Renal cortex interstitium (tissue), 11 donors: ENCODE data around the gene CACNA1D. TPM values are rescaled to one million over a fixed set of nuclear protein-coding genes. Genes with fewer than 3 reads are reported as not detected.

Source experiments
- DNase-seq, 11 donors: peaks; one replicate each; pipeline ENCODE4 v3.0.0-alpha.2; 2013; ENCODE audit warnings: low read depth in 9 of 11, low spot score in 4 of 11; ENCODE audit errors: extremely low read depth in 1 of 11
- polyA plus RNA-seq, 3 donors: library from polyadenylated mRNA; unstranded; fragments of 120-200 nt; gene quantifications; one replicate each; pipeline ENCODE4 v1.2.1, GENCODE V29; 2013; ENCODE audit not compliant: insufficient read length in 3 of 3

CACNA1D gene
- polyA plus RNA-seq, 3 donors = 11.0 to 18.2 (median 12.9) TPM

- no peak for DNase-seq
Measured at GRCh38 chr3:53803816-53804695, 309.6 kb downstream of the CACNA1D start.

DNA sequence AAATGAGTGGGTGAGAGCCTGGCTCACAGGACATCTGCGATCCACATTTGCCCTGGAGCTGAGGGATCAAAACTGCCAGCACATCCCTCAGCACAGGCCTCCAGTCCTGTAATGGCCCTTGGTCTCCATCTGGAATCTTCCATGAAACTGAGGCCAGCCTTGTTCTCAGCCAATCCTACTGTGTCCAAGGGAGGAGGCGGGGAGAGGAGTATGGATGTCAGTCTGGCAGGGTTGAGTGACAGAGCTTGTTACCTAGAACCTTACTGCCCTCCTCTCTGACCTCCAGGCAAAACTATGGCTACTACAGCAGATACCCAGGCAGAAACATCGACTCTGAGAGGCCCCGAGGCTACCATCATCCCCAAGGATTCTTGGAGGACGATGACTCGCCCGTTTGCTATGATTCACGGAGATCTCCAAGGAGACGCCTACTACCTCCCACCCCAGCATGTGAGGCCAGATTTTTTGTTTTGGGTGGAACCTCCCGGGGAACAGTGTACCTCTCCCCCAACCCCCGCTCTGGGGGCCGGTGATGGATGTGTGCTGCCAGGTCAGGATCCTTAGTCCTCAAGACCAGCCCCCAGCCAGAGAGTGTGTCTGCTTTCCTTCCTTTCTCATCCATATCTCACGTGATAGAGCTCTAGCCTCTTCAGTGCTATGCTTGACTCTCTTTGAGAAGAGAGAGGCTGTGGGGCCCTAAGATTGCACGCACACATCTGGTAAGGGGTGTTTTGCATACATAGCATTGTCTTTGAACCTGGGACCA, 310.5 kb downstream of the CACNA1D start:
- no peak for DNase-seq

DNA sequence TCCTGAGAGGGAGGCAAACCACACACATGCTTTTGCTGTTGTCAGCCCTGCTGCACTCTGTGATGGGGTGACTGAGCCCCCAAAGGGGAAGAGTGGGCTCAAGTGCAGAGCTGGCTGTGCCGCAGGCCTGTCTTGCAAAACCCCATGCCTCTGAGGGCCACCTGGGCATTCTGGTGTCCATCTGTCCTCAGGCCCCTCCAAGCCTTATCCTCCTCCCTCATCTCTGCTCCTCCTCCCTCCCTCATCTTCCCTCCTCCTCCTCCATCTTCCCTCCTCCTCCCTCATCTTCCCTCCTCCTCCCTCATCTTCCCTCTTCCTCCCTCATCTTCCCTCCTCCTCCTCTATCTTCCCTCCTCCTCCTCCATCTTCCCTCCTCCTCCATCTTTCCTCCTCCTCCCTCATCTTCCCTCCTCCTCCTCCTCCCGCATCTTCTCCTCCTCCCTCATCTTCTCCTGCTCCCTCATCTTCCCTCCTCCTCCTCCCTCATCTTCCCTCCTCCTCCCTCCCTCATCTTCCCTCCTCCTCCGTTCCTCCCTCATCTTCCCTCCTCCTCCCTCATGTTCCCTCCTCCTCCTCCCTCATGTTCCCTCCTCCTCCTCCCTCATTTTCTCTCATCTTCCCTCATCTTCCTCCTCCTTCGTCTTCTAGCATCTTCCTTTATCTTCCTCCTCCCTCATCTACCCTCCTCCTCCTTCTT, 311.2 kb downstream of the CACNA1D start:
- no peak for DNase-seq

- peak in 8 of 11 donors; percentile 6 to 46 (median 28) for DNase-seq
Measured at GRCh38 chr3:53806182-53807116, 312.0 kb downstream of the CACNA1D start.

GRCh38 chr3:53807117-53807810, 312.9 kb downstream of the CACNA1D start:
- no peak for DNase-seq

DNA sequence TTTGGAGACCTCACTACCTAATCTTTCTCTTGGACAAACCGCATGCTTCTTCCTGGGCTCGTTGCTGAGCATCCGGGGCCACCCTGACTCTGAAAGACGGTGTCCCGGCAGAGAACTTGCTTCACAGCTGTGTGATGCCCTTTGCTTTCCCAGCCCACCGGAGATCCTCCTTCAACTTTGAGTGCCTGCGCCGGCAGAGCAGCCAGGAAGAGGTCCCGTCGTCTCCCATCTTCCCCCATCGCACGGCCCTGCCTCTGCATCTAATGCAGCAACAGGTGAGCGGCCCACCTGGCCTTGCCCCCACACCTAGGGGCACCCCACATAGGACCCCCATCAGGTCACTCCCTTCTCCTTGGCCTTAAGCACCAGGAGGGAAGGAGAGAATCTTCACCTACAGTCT, 314.1 kb downstream of the CACNA1D start:
- DNase-seq = no peak

DNA sequence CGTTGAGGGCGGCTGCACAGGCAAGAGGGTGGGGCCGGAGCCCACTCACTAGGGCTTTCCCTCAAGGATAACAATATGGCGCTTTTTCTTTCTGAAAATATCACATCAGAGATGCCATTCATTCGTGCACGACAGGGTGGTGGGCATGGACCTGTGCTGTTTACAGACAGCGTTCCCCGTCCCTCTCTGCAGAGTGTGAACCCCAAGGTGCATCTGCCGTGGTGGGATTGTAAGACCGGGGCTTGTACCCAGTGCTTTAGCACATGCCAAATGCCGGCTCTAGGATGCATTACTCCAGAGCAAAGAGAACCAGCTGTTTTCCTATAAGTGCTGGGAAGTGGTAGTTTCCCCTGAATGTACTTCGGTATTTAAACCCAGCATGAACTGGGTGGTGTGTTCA, 314.9 kb downstream of the CACNA1D start:
- no peak for DNase-seq

GRCh38 chr3:53809764-53810400, 315.5 kb downstream of the CACNA1D start:
- DNase-seq = no peak

DNA sequence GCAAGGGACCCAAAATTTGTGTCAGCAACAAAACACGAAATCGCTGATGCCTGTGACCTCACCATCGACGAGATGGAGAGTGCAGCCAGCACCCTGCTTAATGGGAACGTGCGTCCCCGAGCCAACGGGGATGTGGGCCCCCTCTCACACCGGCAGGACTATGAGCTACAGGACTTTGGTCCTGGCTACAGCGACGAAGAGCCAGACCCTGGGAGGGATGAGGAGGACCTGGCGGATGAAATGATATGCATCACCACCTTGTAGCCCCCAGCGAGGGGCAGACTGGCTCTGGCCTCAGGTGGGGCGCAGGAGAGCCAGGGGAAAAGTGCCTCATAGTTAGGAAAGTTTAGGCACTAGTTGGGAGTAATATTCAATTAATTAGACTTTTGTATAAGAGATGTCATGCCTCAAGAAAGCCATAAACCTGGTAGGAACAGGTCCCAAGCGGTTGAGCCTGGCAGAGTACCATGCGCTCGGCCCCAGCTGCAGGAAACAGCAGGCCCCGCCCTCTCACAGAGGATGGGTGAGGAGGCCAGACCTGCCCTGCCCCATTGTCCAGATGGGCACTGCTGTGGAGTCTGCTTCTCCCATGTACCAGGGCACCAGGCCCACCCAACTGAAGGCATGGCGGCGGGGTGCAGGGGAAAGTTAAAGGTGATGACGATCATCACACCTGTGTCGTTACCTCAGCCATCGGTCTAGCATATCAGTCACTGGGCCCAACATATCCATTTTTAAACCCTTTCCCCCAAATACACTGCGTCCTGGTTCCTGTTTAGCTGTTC, 316.9 kb downstream of the CACNA1D start:
- no peak for DNase-seq

DNA sequence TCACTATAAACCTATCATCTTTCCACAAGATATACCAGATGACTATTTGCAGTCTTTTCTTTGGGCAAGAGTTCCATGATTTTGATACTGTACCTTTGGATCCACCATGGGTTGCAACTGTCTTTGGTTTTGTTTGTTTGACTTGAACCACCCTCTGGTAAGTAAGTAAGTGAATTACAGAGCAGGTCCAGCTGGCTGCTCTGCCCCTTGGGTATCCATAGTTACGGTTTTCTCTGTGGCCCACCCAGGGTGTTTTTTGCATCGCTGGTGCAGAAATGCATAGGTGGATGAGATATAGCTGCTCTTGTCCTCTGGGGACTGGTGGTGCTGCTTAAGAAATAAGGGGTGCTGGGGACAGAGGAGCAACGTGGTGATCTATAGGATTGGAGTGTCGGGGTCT, 318.0 kb downstream of the CACNA1D start:
- no peak for DNase-seq

DNA sequence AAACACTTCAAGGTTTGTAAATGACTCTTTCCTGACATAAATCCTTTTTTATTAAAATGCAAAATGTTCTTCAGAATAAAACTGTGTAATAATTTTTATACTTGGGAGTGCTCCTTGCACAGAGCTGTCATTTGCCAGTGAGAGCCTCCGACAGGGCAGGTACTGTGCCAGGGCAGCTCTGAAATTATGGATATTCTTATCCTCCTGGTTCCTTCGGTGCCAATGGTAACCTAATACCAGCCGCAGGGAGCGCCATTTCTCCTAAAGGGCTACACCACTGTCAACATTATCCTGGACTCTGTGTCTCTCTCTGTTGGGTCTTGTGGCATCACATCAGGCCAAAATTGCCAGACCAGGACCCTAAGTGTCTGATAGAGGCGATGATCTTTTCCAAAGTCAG, 318.8 kb downstream of the CACNA1D start:
- DNase-seq = no peak

DNA sequence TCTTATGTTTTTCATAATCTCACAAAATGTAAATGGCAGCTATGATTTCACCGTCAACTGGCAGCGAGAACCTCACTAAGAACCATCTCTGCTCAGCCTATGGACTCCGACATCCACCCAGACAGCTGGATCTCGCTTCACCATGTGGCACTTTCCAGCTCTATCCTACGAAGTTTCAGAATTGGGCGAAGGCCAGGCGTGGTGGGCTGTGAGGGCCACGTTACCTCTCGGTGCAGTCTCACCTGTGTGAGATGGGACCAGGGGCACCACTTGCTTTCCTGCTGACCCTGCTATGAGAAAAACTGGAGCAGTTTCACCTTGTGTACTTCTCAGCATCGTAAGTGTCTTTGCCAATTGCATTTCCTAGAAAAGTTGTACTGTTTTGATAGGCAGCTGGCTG, 319.5 kb downstream of the CACNA1D start:
- no peak for DNase-seq

DNA sequence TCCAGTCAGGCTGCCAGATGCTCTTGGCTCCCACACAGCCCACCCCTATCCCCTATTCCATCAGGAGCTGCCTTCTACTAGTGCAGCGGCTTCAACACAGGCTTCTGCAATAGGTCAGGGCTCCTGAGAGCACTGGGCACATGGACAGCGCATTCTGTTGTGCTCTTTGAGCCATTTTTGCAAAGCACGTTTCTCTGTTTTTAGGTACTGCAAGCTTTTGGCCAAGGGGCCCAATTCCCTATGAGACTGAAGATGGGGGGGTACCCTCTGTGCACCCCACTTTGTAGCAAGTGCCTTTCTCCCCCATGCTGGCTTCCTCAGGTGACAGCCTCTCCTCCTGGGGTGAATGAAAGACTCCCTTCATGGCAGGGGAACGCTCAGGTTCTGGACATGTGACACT, 320.7 kb downstream of the CACNA1D start:
- no peak for DNase-seq

GRCh38 chr3:53815651-53816050, 321.2 kb downstream of the CACNA1D start:
- no peak for DNase-seq

DNA sequence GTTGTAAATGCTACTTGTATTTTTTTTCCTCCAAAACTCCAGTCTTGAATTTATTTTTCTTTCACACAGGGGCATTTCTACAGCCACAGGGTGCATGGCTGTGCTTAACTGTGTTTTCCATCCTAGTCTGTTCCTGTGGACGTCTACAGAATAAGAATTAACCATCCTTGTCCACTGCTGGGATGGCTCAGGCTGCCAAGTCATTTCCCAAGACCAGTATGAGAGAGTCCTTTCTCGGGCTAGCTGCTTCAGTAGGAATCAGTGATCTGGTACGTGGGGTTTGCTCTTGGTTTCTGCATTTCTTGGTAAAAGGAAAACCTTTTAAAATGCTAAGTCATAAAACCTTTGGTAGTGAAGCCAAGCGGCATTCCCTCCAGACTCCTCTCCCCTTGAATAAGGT, 322.0 kb downstream of the CACNA1D start:
- no peak for DNase-seq

- no peak for DNase-seq
Measured at GRCh38 chr3:53817211-53817610, 322.8 kb downstream of the CACNA1D start.

GRCh38 chr3:53817809-53818208, 323.4 kb downstream of the CACNA1D start:
- no peak for DNase-seq
